GM19240 (cell line): ENCODE results near the gene TBC1D2.
A peak's percentile ranks its signal among the peaks of the same experiment; 100 is the strongest.

ENCODE experiments used
- DNase-seq: peaks from one replicate; pipeline ENCODE4 v3.0.0; 2011; ENCODE audit warnings: low spot score; ENCODE audit not compliant: insufficient read length

The TBC1D2 gene

DNA sequence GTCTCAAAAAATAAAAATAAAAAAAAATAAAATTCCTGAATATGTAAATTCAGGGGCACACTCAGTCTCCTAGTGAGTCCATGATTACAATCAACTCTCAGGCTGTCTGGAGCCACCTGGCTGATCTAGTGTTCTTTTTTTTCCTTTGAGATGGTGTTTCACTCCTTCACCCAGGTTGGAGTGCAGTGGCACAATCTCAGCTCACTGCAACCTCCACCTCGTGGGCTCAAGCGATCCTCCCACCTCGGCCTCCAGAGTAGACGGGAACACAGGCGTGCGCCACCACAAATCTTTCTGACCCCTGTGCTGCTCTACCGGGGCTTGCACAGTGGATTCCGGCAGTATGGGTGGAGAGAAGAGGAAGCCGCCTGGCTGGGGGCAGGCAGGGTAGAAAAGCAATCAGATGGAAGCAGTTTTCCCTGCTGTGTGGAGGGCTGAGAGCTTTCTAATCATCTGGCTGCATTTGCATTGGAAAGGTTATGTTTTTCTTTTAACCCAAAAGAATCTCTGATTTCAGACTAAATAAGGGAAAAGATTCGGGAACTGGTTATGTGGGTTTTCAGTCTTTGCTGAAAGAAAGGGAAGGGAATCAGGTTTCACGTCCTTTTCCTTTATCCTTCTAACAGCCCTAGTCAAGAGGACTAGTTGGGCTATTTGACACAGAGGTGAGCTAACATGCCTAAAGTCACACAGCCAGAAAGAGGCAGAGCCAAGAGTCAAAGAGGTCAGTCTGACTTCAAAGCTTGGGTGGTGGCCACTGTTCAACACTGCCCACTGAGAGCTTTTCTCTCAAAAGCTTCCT lies 36.7 kb downstream of the TBC1D2 start:
- no peak for DNase-seq

DNA sequence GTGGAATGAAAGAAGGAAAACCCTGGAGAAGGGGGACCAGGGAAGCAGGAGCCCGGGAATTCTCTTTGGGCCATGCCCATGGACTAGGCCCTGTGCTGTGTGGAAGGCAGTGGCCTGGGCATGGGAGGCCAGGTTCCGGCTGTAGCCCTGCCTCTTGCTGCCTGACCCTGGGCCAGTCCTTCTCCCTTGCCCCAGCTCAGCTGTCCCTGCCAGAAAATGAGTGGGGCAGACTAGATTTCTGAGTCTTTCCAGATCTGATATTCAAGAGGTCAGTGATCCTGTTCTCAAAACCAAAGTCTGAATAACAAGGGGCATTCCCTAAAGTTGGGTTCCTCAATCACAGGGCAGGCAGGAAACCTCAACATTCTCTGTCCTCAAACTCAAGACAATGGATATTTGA lies 38.2 kb downstream of the TBC1D2 start:
- DNase-seq = no peak

DNA sequence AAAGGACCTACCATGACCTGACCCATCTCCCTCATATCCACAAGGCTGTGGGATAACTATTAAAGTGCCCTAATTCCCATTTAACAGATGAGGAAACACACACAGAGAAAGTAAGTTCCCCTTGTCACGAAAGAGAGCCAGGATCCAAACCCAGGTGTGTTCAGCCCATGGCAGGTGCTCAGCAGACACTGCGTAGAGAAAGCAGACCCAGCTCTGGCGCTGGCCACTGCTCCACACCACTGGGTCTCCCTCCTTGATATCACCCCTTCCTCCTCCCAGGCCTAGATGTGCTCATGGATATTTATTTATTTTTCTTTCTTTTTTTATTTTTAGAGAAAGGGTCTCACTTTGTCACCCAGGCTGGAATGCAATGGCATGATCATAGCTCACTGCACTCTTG lies 39.1 kb downstream of the TBC1D2 start:
- DNase-seq = no peak

DNA sequence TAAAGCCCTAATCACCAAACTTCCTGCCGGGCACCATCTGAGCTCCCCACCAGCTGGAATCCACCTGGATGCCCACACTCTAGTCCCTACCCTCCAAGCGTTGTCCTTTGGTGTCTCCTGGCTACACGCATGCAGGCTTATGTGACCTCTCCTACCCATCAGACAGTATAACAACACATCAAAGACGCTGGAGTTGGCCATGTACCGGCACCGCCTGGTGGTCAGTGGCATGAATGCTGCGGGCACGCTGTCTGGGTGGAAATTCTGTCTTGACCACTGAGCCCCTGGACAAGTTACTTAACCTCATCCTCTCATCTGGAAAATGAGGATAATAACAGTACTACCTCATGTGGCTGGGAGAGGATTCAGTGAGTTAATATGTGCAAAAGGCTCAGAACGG lies 39.6 kb downstream of the TBC1D2 start:
- DNase-seq = no peak

DNA sequence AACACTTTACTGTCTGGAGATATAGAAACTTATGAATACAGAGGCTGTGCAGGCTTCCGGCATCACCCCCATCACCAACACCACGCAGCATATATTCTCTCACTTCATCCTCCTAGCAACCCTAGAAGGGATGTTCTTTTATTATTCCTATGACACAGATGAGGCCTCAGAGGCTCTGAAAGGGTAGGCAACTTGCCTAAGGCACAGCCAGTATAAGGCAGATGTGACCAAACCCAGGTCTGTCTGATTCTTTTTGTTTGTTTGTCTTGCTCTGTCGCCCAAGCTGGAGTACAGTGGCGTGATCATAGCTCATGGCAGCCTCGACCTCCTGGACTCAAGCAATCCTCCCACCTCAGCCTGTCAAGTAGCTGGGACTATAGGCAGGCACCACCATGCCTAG lies 40.2 kb downstream of the TBC1D2 start:
- no peak for DNase-seq

DNA sequence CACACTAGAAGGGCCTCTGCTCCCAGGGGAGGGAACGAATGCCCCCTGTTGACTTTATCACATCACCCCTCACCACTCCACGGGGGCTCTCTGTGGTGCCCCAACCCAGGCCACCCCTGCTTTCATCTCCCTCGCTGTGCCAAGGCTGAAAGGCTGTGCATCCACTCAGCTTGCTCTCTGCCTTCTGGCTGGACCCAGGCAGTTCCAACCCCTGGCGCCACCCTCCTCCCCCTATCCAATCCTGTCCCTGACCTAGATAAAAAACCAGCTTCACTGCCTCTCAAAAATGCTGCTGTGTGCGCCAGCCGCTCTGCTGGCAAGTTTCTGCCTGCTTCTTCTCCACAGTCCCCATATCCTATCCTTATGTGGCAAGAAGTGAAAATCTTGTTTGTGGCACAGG lies 40.6 kb downstream of the TBC1D2 start:
- no peak for DNase-seq

DNA sequence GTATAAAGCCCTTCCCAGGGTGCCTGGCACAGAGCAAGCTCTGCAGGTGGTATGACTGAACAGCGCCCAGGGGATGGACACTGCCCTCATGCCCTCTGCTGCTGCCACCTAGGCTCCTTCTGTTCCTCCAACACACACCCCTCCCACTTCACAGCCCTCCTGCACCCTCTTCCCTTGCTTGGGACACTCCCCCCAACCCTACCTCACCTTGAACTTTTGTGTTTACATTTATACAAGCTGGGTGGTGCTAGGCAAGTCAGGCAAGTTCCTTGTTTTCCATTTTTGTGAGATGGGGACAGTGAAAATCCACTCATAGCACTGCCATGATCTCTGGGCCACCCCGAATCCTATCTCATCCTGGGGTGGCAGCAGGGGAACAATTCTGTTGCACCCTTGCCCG lies 44.2 kb downstream of the TBC1D2 start:
- no peak for DNase-seq

DNA sequence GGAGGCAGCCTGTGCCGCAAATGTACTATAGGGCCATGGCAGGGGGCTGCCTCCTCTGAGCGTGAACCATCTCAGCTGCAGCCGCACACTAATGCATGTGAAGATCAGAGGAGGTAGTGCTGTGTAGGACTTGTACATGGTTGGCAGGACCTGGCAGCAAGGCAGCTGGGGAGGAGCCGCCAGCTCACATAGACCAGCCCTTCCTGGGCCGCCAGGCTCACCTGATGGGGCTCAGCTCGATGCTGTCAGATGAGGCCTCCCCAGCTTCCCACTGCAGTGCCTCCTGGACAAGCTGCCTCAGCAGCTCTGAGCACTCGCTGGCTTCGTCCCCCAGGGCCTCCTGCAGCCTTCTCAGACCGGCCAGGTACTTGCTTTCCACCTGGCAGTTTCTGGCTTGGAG lies 45.0 kb downstream of the TBC1D2 start:
- no peak for DNase-seq

DNA sequence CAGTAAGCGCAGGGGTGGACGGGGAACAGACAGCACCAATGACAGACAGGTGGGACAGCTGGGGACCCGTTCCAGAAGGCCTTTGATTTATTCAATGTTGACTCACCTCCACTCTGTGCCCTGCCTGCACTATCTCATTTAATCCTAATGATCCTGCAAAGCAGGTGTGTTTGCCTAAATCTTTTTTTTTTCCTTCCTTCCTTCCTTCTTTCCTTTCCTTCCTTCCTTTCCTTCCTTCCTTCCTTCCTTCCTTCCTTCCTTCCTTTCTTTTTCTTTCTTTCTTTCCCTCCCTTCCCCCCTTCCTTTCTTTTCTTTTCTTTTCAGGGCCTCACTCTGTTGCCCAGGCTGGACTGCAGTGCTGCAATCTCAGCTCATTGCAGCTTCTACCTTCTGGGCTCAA lies 45.9 kb downstream of the TBC1D2 start:
- DNase-seq = no peak

DNA sequence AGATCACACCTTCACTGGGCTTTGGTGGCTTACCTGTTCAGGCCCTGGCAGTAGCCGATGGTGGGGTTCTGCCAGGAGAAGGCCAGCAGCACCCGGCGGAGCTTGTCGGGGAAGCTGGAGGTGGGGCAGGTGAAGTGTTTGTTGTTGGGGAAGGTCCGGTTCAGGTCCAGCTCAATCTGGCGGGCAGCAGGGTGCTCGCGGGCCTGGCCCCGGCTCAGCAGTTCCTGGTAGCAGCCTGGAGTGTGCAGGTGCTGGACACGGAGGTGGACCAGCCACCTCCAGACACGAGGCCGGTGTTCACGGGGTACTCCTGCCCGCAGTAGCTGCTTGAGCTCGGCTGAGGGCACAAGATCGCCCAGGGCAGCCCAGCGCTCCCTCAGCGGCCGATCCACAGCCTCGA lies 46.8 kb downstream of the TBC1D2 start:
- DNase-seq = no peak

DNA sequence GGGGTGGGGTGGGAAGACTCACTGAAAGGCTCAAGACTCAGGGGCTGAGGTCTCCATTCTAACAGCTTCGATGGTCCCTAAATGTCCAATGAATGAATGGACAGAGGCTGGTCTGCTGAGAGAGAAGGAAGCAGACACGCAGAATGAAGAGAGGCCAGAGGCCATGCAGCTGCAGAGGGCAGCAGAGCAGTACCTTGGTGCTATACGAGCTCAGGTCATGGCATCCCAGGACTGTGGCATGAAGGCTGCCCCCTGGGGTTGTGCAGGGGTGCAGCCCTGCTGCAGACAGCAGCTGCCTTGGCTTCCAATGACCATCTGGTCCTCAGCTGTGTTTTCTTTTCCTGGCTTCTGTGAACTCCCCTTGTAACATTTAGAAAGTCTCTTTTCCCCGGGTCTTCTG lies 47.8 kb downstream of the TBC1D2 start:
- DNase-seq = no peak

DNA sequence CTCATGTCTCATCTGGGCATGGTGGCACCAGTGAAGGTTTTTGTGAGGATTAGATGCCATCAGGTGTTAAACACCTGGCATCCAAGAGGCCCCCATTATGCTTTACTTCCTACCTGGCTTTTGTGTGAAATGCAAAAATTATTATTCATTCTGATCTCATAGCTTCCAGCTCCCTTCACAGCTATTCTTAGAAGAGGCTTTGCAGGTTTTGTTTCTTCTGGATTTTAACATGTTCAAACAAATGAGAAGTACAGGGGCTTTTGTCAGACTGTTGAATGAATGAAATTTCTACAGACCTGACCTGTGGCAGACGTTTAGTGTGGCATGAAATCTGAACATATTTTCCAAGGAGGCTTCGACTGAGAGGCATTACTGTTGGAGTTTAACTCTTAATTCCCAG lies 48.7 kb downstream of the TBC1D2 start:
- DNase-seq = no peak

DNA sequence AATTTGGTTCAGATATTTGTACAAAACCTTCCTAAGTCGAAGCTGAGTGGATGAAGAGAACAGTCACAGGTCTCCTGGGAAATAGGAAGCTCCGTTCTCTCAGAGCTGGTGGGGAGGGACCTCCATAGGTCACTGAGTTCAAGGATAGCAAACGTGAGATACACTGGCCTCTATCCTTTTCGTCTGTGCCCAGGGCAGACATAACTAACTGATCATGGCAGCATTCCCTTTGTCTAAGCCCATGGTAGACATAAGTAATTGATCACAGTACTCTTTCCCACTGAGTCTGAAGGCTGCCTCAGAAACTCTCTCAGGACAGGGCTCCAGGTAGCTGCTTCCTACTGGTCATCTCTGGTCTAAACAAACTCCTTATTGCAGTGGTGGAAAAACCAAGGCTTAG lies 50.8 kb downstream of the TBC1D2 start:
- DNase-seq = no peak

DNA sequence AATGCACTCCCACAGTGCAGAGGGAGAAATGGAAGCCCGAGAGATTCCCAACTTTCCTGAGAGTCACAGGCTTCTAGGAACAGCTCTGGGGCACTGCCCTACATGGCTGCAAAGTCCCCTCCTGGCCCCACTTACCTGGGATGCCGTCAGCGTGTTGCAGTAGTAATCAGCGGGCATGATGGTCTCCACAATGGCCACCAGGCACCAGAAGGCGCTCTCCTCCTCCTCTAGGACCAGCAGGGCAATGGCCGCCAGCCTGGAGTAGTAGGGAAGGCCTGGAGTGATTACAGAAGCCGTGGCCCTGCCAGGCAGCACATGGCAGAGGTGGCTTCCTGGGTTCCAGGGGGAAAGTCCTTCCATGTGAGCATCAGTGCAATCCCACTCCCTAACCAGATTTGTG lies 52.3 kb downstream of the TBC1D2 start:
- no peak for DNase-seq

DNA sequence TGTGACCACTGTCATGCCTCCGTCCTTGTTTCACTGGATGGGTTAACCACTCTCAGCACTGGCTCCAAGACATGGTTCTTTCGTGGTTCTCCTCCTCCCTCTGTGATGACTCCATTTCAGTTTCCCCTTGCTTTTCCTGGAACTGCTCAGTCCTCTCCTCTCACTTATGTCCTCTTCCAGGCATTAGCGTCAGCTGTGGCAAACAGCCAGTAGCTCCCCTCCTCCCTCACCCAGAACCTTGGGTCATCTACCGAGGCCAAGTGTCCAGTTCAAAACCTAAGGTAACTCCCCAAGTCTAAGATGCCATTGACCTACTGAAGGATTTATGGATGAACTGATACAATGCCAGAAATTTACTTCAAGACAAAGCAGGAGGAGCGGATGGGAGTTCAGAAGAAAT lies 53.2 kb downstream of the TBC1D2 start:
- DNase-seq = no peak

DNA sequence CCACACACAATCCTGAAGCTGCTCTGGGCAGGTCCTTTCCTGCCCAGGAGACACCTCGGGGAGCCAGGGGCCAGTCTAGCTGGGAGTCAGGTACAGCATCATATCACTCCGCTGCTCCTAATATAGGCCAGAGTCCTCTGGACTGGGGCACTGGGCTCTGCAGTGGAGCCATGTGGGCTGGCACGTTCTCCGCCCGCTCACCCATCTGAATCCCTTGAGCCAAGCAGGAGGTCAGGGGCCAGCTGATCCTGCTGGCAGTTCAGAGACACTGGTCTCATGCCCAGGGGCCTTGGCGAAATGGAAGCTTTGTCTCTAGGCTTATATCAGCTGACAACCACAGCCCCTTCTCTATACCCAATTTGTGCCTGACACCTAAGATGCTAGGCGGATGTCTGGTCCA lies 53.7 kb downstream of the TBC1D2 start:
- DNase-seq = no peak

DNA sequence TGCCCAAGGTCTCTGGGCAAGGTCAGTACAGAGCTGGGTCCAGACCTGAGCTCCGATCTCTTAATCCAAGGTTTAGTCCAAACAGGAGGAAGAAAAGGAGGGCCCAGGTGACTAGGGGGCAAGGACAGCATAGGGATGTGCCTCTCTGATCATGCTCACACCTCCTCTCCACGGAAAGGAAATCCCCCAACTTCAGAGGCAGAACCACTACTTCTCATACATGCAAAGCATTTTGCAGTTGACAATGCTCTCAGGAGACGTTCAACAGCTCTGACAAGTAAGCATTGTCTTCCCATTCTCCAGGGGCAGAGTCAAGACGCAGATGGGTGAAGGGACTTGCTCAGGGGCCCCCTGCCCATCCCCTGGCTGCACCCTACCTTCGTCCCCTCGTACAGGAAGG lies 54.3 kb downstream of the TBC1D2 start:
- no peak for DNase-seq

DNA sequence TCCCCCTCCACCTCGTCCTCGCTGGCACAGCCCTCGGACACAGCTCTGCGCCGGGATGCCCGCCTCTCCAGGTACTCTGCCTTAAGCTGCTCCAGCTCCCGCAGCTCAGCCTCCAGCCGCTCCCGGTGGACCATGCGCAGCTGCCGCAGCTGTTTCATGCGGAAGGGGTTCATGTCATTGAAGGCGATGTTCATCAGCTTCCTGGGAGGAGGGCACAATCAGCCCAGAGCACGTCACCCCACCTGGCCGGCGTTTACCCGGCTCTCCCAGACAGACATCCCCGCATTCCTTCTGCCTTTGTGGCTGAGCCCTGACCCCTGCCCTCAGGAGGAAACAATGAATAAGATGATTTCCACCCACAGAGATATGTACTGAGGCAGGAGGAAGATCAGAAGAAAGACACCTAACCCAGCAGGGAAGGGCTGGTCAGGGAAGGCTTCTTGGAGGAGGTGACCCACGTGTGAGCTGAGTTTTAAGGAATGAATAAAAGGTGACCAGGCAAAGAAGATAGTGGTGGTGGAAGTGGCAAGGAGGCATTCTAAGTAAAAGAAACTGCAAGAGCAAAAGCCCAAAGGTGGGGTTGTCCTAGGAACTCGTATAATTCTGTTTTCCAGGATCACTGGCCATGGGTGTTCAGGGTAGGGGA lies 55.9 kb downstream of the TBC1D2 start:
- DNase-seq = no peak

DNA sequence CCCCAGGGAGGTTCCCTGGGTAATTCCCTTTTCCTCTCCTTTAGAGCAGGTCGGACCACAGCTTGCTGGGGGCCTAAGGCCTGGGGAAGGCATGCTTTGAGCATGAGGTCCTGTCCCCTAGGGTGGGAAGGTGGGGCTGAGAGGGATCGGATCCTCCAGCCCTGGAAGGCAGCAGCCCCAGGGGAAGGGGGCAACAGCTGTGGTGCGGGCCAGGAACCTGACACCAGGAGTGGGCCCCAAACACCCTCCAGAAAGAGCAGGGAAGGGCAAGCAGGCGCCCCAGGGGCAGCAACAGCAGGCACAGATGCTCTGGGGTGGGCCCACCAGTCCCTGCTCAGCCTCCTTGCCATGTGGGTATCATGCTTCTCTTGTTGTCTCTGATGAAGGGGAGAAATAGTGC lies 59.8 kb downstream of the TBC1D2 start:
- no peak for DNase-seq

DNA sequence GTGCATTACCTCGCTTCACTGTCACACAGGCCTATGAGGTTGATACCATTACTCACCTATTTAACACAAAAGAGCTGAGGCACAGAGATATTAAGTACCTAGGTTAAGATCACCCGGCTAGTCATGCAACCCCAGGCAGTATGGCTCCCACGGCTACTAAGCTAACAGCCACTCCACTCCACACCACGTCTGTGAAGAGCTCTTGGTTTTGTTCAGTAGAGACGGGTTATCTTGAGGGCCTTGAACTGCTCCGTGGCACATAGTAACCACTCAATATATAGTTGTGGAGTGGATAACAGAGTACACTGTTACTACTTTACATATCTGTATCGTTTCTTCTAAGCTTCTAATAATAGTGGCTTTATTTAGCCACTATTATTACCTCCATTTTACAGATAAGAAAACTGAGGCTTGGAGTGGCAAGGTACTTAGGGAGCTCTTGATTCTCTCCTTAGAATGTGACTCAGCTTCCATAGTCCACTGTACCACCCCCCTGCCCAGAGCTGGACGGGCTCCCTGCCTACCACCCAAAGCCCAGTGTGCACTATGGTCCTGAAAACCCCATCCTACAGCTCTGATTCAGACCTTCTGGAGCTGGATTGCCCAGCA lies 62.0 kb downstream of the TBC1D2 start:
- no peak for DNase-seq

DNA sequence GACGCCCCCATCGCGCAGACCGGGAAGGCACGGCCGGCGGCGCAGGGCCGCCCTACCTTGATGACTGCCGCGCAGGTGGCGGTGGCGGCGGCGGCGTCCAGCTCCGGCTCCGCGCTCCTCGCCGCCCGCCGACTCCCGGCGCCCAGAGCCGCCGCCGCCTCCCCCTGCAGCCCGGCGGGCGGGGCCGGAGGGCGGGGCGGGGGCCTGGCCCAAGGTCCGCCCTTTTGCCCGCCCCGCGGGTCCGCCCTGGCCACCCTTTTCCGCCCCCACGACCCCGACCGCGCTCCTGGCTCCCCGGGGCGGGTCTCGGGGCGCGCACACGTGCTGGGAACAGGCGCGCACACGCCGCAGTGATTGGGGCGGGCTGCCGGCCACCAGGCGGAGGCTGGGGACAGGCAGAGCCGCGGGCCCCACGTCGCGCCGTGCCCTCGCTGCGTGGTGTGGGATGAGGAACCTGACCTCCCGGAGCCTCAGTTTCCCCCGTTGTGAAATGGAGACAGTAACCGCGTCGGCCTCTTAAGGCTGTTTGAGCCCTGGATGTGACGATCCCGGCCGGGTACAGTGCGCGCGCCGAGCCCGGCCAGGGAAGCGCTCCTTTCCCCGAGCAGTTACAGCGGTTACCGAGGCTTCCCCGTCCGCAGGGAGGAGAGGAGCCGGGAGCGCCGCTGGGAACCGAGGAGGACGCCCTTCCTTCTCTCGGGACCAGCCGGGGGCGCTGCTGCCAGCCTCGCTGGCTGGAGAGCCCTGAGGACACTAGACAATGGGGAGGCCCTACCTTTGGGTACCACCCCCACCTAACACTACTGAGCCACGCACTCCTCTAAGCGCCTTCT lies 62.7 kb downstream of the TBC1D2 start, which contains the start of gene CORO2A:
TSS of gene CORO2A (minus strand) at position 135 of the 833 bp plus-strand sequence. CDS start 34,977 bp downstream, outside the sequence.
- DNase-seq = peak; percentile 62
